HepG2 (cell line): ENCODE measurements around the gene MEF2B. TPM values are rescaled to one million over a fixed set of nuclear protein-coding genes. Genes with fewer than 3 reads are reported as not detected.

ENCODE experiments used
- BRD4 ChIP-seq: sonication (generic); formaldehyde crosslinking; IDR thresholded peaks from 2 replicates; pipeline ENCODE4 v1.4.0; 2020; ENCODE audit warnings: missing genetic modification reagents
- CENPX ChIP-seq: sonication (generic); formaldehyde crosslinking; IDR thresholded peaks from 2 replicates; pipeline ENCODE4 v1.9.0; 2021; ENCODE audit warnings: mild to moderate bottlenecking, missing genetic modification reagents, moderate library complexity
- CHD2 ChIP-seq: IDR thresholded peaks from 2 replicates; pipeline ENCODE4 v1.6.1; 2011; ENCODE audit warnings: low read depth, low read length, improper control_type of control experiment
- GFI1 ChIP-seq: sonication (generic); formaldehyde crosslinking; IDR thresholded peaks from 2 replicates; pipeline ENCODE4 v1.5.0; 2020; ENCODE audit warnings: missing genetic modification reagents, mild to moderate bottlenecking, borderline replicate concordance
- PAF1 ChIP-seq: IDR thresholded peaks from 2 replicates; pipeline ENCODE4 v1.6.1; 2016; ENCODE audit warnings: missing genetic modification reagents, missing compliant biosample characterization
- RARG ChIP-seq: sonication (generic); formaldehyde crosslinking; IDR thresholded peaks from 2 replicates; pipeline ENCODE4 v1.4.0; 2020; ENCODE audit warnings: low read depth, mild to moderate bottlenecking, missing genetic modification reagents
- SAP130 ChIP-seq: IDR thresholded peaks from 2 replicates; pipeline ENCODE4 v1.6.1; 2016; ENCODE audit warnings: low read depth
- SATB2 ChIP-seq: sonication (generic); formaldehyde crosslinking; IDR thresholded peaks from 2 replicates; pipeline ENCODE4 v1.5.0; 2020; ENCODE audit warnings: missing genetic modification reagents
- SIX1 ChIP-seq: sonication (generic); formaldehyde crosslinking; IDR thresholded peaks from 2 replicates; pipeline ENCODE4 v1.4.0; 2020; ENCODE audit warnings: missing genetic modification reagents, borderline replicate concordance
- SRSF4 ChIP-seq: fragments of 200-400 bp; formaldehyde crosslinking; IDR thresholded peaks from one replicate; pipeline ENCODE4 v1.6.1; 2018; ENCODE audit warnings: mild to moderate bottlenecking, low read depth, low read length, moderate library complexity; ENCODE audit not compliant: poor library complexity, severe bottlenecking
- TBP ChIP-seq: sonication (generic); formaldehyde crosslinking; IDR thresholded peaks from 2 replicates; pipeline ENCODE4 v1.5.0; 2020; ENCODE audit warnings: missing genetic modification reagents
- TGIF2 ChIP-seq: IDR thresholded peaks from 2 replicates; pipeline ENCODE4 v1.6.1; 2016; ENCODE audit warnings: control low read depth, missing compliant biosample characterization
- TOE1 ChIP-seq: sonication (generic); formaldehyde crosslinking; IDR thresholded peaks from 2 replicates; pipeline ENCODE4 v1.4.0; 2020; ENCODE audit warnings: mild to moderate bottlenecking, missing genetic modification reagents
- YY1 ChIP-seq: IDR thresholded peaks from 2 replicates; pipeline ENCODE4 v1.6.1; 2011; ENCODE audit warnings: low read length, low read depth, moderate library complexity, mild to moderate bottlenecking; ENCODE audit not compliant: insufficient read depth, insufficient replicate concordance
- ZBTB8A ChIP-seq: sonication (generic); formaldehyde crosslinking; IDR thresholded peaks from 2 replicates; pipeline ENCODE4 v1.4.0; 2020; ENCODE audit warnings: mild to moderate bottlenecking, low read depth, missing genetic modification reagents, borderline replicate concordance
- ZNF251 ChIP-seq: sonication (generic); formaldehyde crosslinking; IDR thresholded peaks from 2 replicates; pipeline ENCODE4 v1.9.0; 2021; ENCODE audit warnings: mild to moderate bottlenecking, missing genetic modification reagents
- ZNF768 ChIP-seq: sonication (generic); formaldehyde crosslinking; IDR thresholded peaks from 2 replicates; pipeline ENCODE4 v1.4.0; 2020; ENCODE audit warnings: missing genetic modification reagents
- ZSCAN25 ChIP-seq: sonication (generic); formaldehyde crosslinking; IDR thresholded peaks from 2 replicates; pipeline ENCODE4 v1.8.0; 2022; ENCODE audit warnings: mild to moderate bottlenecking, missing genetic modification reagents
- polyA plus RNA-seq, 8 experiments: library from polyadenylated mRNA; depleted of rRNA in 3 of 8; stranded (reverse) in 7 of 8; unstranded in 1 of 8; fragments of >200 nt; fragmentation: Illumina TruSeq in 4 of 8; extraction: Trizol in 4 of 8; gene quantifications; 2 replicates each; pipeline versions ENCODE4 v1.2.1 to v1.2.3, GENCODE V29; 2011 to 2016; ENCODE audit warnings: low read depth in 4 of 8, missing spikeins in 1 of 8, mixed read lengths in 1 of 8; ENCODE audit not compliant: insufficient read depth in 1 of 8
- total RNA-seq, 5 experiments: library from RNA; depleted of rRNA; stranded (reverse); fragments of >200 nt; fragmentation: Illumina TruSeq; extraction: Trizol; gene quantifications; 2 replicates each; pipeline ENCODE4 v1.2.3, GENCODE V29; 2016; ENCODE audit warnings: low read depth in 1 of 5
- TF ChIP-seq, protein P1 (sequence below): sonication (generic); formaldehyde crosslinking; IDR thresholded peaks from 2 replicates; pipeline ENCODE4 v1.4.0; 2020; ENCODE audit warnings: mild to moderate bottlenecking, low read depth, missing genetic modification reagents
- TF ChIP-seq, protein P2 (sequence below): sonication (generic); formaldehyde crosslinking; IDR thresholded peaks from 2 replicates; pipeline ENCODE4 v1.4.0; 2020; ENCODE audit warnings: missing genetic modification reagents
- TF ChIP-seq, protein P3 (sequence below): sonication (generic); formaldehyde crosslinking; IDR thresholded peaks from 2 replicates; pipeline ENCODE4 v1.4.0; 2020; ENCODE audit warnings: mild to moderate bottlenecking, missing genetic modification reagents

MEF2B gene
- total and polyA plus RNA-seq, 2 of the 13 experiments (the other 11 are each of a cell fraction or from before 2014, with no cell fraction given) = 1.2 to 1.7 TPM

DNA sequence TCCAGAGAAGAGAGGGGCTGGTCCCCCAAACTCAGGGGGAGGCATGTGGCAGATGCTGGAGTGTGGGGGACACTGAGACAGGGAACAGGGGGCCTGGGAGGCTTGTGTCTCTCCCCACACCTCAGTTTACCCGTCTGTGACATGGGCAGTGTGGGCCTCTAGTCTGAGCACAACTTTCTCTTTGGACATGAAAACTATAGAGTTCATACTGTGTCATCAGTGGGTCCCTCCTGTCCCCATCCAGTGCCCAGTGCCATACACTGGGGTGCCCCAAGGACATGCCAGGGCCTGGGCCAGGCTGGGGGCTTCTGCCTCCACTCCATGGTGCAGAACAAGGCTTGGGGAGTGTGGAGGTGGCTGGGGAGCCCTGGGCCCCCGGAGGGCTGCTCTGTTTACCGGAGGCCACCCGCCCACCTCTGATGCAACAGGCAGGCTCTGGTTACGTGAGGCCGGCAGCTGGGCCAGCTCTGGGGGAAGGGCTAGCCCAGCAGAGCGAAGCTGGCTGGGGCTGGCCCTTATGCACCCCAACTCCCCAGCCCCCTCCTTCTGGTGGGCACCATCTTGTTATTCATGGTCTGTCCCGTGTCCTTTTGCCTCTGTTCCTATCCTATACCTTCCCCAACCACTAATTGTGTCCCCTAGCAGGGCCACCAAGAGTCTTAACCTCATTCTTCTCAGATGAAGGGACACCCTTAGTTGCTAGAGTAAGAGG is 1.9 kb upstream of the MEF2B start (continued):
- TF ChIP-seq SATB2 (CRISPR knock-in tag) (no peak), CHD2 (no peak), TBP (CRISPR knock-in tag) (no peak), CENPX (CRISPR knock-in tag) (no peak), TGIF2 (peak; percentile 67; the same call in 1 of the 2 replicates), YY1 (peak; percentile 39), ZBTB8A (no peak), BRD4 (peak; percentile 39; the same call in 1 of the 2 replicates), SIX1 (peak; percentile 88), SAP130 (CRISPR knock-in tag) (peak; percentile 76), SRSF4 (no peak), ZNF251 (CRISPR knock-in tag) (no peak), TOE1 (CRISPR knock-in tag) (no peak), GFI1 (no peak), PAF1 (CRISPR knock-in tag) (no peak), ZSCAN25 (no peak), RARG (no peak), ZNF768 (peak; percentile 82; the same call in 1 of the 2 replicates)
- TF ChIP-seq, protein P1, sequence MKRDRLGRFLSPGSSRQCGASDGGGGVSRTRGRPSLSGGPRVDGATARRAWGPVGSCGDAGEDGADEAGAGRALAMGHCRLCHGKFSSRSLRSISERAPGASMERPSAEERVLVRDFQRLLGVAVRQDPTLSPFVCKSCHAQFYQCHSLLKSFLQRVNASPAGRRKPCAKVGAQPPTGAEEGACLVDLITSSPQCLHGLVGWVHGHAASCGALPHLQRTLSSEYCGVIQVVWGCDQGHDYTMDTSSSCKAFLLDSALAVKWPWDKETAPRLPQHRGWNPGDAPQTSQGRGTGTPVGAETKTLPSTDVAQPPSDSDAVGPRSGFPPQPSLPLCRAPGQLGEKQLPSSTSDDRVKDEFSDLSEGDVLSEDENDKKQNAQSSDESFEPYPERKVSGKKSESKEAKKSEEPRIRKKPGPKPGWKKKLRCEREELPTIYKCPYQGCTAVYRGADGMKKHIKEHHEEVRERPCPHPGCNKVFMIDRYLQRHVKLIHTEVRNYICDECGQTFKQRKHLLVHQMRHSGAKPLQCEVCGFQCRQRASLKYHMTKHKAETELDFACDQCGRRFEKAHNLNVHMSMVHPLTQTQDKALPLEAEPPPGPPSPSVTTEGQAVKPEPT (CRISPR knock-in tag) = no peak
- TF ChIP-seq, protein P2, sequence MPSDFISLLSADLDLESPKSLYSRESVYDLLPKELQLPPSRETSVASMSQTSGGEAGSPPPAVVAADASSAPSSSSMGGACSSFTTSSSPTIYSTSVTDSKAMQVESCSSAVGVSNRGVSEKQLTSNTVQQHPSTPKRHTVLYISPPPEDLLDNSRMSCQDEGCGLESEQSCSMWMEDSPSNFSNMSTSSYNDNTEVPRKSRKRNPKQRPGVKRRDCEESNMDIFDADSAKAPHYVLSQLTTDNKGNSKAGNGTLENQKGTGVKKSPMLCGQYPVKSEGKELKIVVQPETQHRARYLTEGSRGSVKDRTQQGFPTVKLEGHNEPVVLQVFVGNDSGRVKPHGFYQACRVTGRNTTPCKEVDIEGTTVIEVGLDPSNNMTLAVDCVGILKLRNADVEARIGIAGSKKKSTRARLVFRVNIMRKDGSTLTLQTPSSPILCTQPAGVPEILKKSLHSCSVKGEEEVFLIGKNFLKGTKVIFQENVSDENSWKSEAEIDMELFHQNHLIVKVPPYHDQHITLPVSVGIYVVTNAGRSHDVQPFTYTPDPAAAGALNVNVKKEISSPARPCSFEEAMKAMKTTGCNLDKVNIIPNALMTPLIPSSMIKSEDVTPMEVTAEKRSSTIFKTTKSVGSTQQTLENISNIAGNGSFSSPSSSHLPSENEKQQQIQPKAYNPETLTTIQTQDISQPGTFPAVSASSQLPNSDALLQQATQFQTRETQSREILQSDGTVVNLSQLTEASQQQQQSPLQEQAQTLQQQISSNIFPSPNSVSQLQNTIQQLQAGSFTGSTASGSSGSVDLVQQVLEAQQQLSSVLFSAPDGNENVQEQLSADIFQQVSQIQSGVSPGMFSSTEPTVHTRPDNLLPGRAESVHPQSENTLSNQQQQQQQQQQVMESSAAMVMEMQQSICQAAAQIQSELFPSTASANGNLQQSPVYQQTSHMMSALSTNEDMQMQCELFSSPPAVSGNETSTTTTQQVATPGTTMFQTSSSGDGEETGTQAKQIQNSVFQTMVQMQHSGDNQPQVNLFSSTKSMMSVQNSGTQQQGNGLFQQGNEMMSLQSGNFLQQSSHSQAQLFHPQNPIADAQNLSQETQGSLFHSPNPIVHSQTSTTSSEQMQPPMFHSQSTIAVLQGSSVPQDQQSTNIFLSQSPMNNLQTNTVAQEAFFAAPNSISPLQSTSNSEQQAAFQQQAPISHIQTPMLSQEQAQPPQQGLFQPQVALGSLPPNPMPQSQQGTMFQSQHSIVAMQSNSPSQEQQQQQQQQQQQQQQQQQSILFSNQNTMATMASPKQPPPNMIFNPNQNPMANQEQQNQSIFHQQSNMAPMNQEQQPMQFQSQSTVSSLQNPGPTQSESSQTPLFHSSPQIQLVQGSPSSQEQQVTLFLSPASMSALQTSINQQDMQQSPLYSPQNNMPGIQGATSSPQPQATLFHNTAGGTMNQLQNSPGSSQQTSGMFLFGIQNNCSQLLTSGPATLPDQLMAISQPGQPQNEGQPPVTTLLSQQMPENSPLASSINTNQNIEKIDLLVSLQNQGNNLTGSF (CRISPR knock-in tag) = no peak
- TF ChIP-seq, protein P3, sequence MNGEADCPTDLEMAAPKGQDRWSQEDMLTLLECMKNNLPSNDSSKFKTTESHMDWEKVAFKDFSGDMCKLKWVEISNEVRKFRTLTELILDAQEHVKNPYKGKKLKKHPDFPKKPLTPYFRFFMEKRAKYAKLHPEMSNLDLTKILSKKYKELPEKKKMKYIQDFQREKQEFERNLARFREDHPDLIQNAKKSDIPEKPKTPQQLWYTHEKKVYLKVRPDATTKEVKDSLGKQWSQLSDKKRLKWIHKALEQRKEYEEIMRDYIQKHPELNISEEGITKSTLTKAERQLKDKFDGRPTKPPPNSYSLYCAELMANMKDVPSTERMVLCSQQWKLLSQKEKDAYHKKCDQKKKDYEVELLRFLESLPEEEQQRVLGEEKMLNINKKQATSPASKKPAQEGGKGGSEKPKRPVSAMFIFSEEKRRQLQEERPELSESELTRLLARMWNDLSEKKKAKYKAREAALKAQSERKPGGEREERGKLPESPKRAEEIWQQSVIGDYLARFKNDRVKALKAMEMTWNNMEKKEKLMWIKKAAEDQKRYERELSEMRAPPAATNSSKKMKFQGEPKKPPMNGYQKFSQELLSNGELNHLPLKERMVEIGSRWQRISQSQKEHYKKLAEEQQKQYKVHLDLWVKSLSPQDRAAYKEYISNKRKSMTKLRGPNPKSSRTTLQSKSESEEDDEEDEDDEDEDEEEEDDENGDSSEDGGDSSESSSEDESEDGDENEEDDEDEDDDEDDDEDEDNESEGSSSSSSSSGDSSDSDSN (CRISPR knock-in tag) = peak; percentile 77
